PC-9 (cell line): ENCODE measurements around the gene PEX5. TPM values are rescaled to one million over a fixed set of nuclear protein-coding genes. Genes with fewer than 3 reads are reported as not detected.

Experiments used
- BruUV-seq: library from RNA; stranded (reverse); fragments of 400-500 nt; replicated peaks from 2 replicates; lab custom pipeline; 2021; lab: Mats Ljungman, UMichigan
- CTCF ChIA-PET: fragments of 300-600 bp; sonication (Branson Sonifier 250); formaldehyde crosslinking; loops from one replicate; lab custom pipeline; 2022; ENCODE audit warnings: antibody characterized with exemption; lab: Charles Lee
- POLR2A ChIA-PET: fragments of 300-600 bp; sonication (Branson Sonifier 250); formaldehyde crosslinking; loops from one replicate; lab custom pipeline; 2022; ENCODE audit warnings: antibody characterized with exemption; ENCODE audit not compliant: unreplicated experiment; lab: Charles Lee
- DNase-seq, 2 experiments: peaks; one replicate each; pipeline versions ENCODE4 v3.0.0 to v3.0.0-alpha.2; 2015 to 2022; ENCODE audit warnings: mixed read lengths in 1 of 2
- H2AFZ ChIP-seq: fragments of 200-600 bp; sonication (generic); 2 replicates; pipeline ENCODE4 v1.8.1; 2017; ENCODE audit warnings: antibody characterized with exemption
- H3F3A ChIP-seq: fragments of 200-600 bp; sonication (generic); 2 replicates; pipeline ENCODE4 v1.8.1; 2017; ENCODE audit warnings: antibody characterized with exemption, mild to moderate bottlenecking, low read depth; ENCODE audit not compliant: insufficient read depth
- H3K27ac ChIP-seq: fragments of 200-600 bp; sonication (generic); 2 replicates; pipeline ENCODE4 v1.6.1; 2016; ENCODE audit warnings: mixed run types
- H3K27me3 ChIP-seq: fragments of 200-600 bp; sonication (generic); 2 replicates; pipeline ENCODE4 v1.6.1; 2016; ENCODE audit warnings: low read depth, mixed run types; ENCODE audit not compliant: insufficient read depth
- H3K36me3 ChIP-seq: fragments of 200-600 bp; sonication (generic); 2 replicates; pipeline ENCODE4 v1.6.1; 2016; ENCODE audit warnings: low read depth, mixed run types
- H3K4me1 ChIP-seq: fragments of 200-600 bp; sonication (generic); replicated peaks from 2 replicates; pipeline ENCODE4 v1.6.1; 2016; ENCODE audit warnings: mixed run types; ENCODE audit not compliant: insufficient read depth
- H3K4me2 ChIP-seq: fragments of 200-600 bp; sonication (generic); 2 replicates; pipeline ENCODE4 v1.6.1; 2017; ENCODE audit warnings: mixed run types
- H3K4me3 ChIP-seq: fragments of 200-600 bp; sonication (generic); 2 replicates; pipeline ENCODE4 v1.6.1; 2016; ENCODE audit warnings: mixed run types
- H3K79me2 ChIP-seq: fragments of 200-600 bp; sonication (generic); 2 replicates; pipeline ENCODE4 v1.6.1; 2017; ENCODE audit warnings: low read depth, mixed run types
- H3K9me2 ChIP-seq: fragments of 200-600 bp; sonication (generic); 2 replicates; pipeline ENCODE4 v1.8.1; 2017; ENCODE audit warnings: mild to moderate bottlenecking; ENCODE audit not compliant: insufficient read depth
- H3K9me3 ChIP-seq: fragments of 200-600 bp; sonication (generic); 2 replicates; pipeline ENCODE4 v1.8.1; 2016; ENCODE audit warnings: low read depth; ENCODE audit not compliant: insufficient read depth
- H4K20me1 ChIP-seq: fragments of 200-600 bp; sonication (generic); 2 replicates; pipeline ENCODE4 v1.8.1; 2017; ENCODE audit not compliant: insufficient read depth
- CTCF ChIP-seq: fragments of 200-600 bp; sonication (generic); conservative IDR thresholded peaks from 2 replicates; pipeline ENCODE4 v1.6.1; 2017; ENCODE audit warnings: mixed run types, antibody characterized with exemption, mild to moderate bottlenecking, moderate library complexity
- EZH2 ChIP-seq: fragments of 200-600 bp; sonication (generic); IDR thresholded peaks from 2 replicates; pipeline ENCODE4 v1.8.0; 2017; ENCODE audit warnings: antibody characterized with exemption, low read depth
- intact Hi-C: fragments of 100-400 bp; cut with micrococcal nuclease; formaldehyde crosslinking; loops from one replicate; pipeline ENCODE4 v1.10.0; 2022; ENCODE audit not compliant: unreplicated experiment
- total RNA-seq: library from RNA; stranded (reverse); gene quantifications from 2 replicates; pipeline ENCODE4 v1.2.3, GENCODE V29; 2021

The PEX5 gene
- total RNA-seq, 1 experiment from 2014 or later: 62.1 TPM

GRCh38 chr12:7158781-7159609, 30.5 kb upstream of the PEX5 start:
- no peaks in the 10 kb centered on the region for H3K79me2 ChIP-seq
- no peaks in the 10 kb centered on the region for H3K9me3 ChIP-seq
- TF ChIP-seq CTCF: no peak
- TF ChIP-seq EZH2: no peak
- BruUV-seq: no TSS peak
- peaks cover 28% of the 10 kb centered on the region for H3K4me1 ChIP-seq
- no peaks in the 10 kb centered on the region for H3K27me3 ChIP-seq
- CTCF ChIA-PET: interaction anchor here (0.5 to 0.9 kb wide), 2 partner anchors 27 to 46 kb away, joined by 3 read pairs; no protein-coding TSS in a partner anchor
- H3K36me3 ChIP-seq: peaks cover 3% of the 10 kb centered on the region; the same call in 1 of the 2 replicates
- H3F3A ChIP-seq: peaks cover 22% of the 10 kb centered on the region
- H2AFZ ChIP-seq: no peak overlapping the region
- no peak for DNase-seq
- H3K4me2 ChIP-seq: no peak overlapping the region
- POLR2A ChIA-PET: interaction anchor here (0.6 kb wide), 1 partner anchor 90 kb away, joined by 3 read pairs; no protein-coding TSS in a partner anchor
- no peaks in the 10 kb centered on the region for H4K20me1 ChIP-seq
- H3K9me2 ChIP-seq: no peaks in the 10 kb centered on the region
- no peak overlapping the region for H3K27ac ChIP-seq
- intact Hi-C loops: no loop called here
- no peak overlapping the region for H3K4me3 ChIP-seq

- intact Hi-C loops: no loop called here
- Histone ChIP-seq H3K9me3 (no peaks in the 10 kb centered on the region), H3K9me2 (no peaks in the 10 kb centered on the region), H3K79me2 (no peaks in the 10 kb centered on the region), H3K36me3 (peaks cover 3% of the 10 kb centered on the region; the same call in 1 of the 2 replicates), H3K27ac (no peak overlapping the region), H2AFZ (no peak overlapping the region), H3K27me3 (no peaks in the 10 kb centered on the region), H3K4me2 (no peak overlapping the region), H3F3A (peaks cover 11% of the 10 kb centered on the region), H4K20me1 (no peaks in the 10 kb centered on the region), H3K4me1 (peaks cover 17% of the 10 kb centered on the region), H3K4me3 (no peak overlapping the region)
- no TSS peak for BruUV-seq
- no peak for DNase-seq
- no peak for TF ChIP-seq EZH2
- POLR2A ChIA-PET: no interaction called here
- CTCF ChIA-PET: no interaction called here
These were observed 29.3 kb upstream of the PEX5 start for GRCh38 chr12:7160183-7160582.

GRCh38 chr12:7161327-7161726, 28.2 kb upstream of the PEX5 start:
- no peak overlapping the region for H3K27ac ChIP-seq
- ChIA-PET POLR2A (no interaction called here), CTCF (no interaction called here)
- H3K9me2 ChIP-seq: no peaks in the 10 kb centered on the region
- TF ChIP-seq EZH2 (no peak), CTCF (no peak)
- H2AFZ ChIP-seq: no peak overlapping the region
- H3K36me3 ChIP-seq: peaks cover 3% of the 10 kb centered on the region; the same call in 1 of the 2 replicates
- DNase-seq: no peak
- H3K79me2 ChIP-seq: no peaks in the 10 kb centered on the region
- peaks cover 5% of the 10 kb centered on the region for H3K4me1 ChIP-seq
- no peaks in the 10 kb centered on the region for H3K27me3 ChIP-seq
- H3K9me3 ChIP-seq: no peaks in the 10 kb centered on the region
- no peaks in the 10 kb centered on the region for H4K20me1 ChIP-seq
- no peak overlapping the region for H3K4me2 ChIP-seq
- intact Hi-C loops: no loop called here
- no peak overlapping the region for H3K4me3 ChIP-seq
- BruUV-seq: no TSS peak
- no peaks in the 10 kb centered on the region for H3F3A ChIP-seq
